Prostate gland (tissue), 2 donors: ENCODE data around the gene TNS3.

Source experiments
- CTCF ChIP-seq, 4 experiments: fragments of 200-600 bp in 2 of 4; fragments of 450-650 bp in 2 of 4; sonication (generic) in 2 of 4; IDR thresholded peaks; 1 replicate in 3 of 4; 2 replicates in 1 of 4; pipeline ENCODE4 v1.5.1; 2016 to 2019; ENCODE audit warnings: antibody characterized with exemption in 4 of 4, mild to moderate bottlenecking in 2 of 4, moderate library complexity in 2 of 4
- POLR2AphosphoS5 ChIP-seq: sonication (generic); formaldehyde crosslinking; IDR thresholded peaks from one replicate; pipeline ENCODE4 v1.6.1; 2017; ENCODE audit warnings: antibody characterized with exemption

GRCh38 chr7:47343061-47343455, 238.9 kb downstream of the TNS3 start:
- no peak for TF ChIP-seq POLR2AphosphoS5
- no peak for TF ChIP-seq CTCF (IDR thresholded peaks at IDR 0.05)
